HCT116 (cell line): Measurements from ENCODE around the gene GYPE. TPM values are rescaled to one million over a fixed set of nuclear protein-coding genes. Genes with fewer than 3 reads are reported as not detected.
"Not testable (repeated sequence)": the region's sequence is repeated elsewhere in the genome, so short reads cannot be mapped to it uniquely, and the experiment has no call there.

Experiments used
- ATAC-seq: fragments of 200-7000 bp; cut with Tn5 transposase; 2 replicates; pipeline ENCODE4 v1.9.1; 2020; ENCODE audit warnings: mild to moderate bottlenecking, moderate library complexity
- BruUV-seq: library from RNA; stranded (reverse); fragments of 400-500 nt; replicated peaks from 2 replicates; lab custom pipeline; 2021; lab: Mats Ljungman, UMichigan
- CTCF ChIA-PET: fragments of 300-600 bp; sonication (Branson Sonifier 250); formaldehyde crosslinking; loops from one replicate; lab custom pipeline; 2021; ENCODE audit warnings: antibody characterized with exemption; lab: Charles Lee
- POLR2A ChIA-PET: fragments of 300-600, 350-600 bp; sonication (Branson Sonifier 250); formaldehyde crosslinking; loops from one replicate; lab custom pipeline; 2021; ENCODE audit warnings: antibody characterized with exemption; lab: Charles Lee
- RAD21 ChIA-PET, 2 experiments: fragments of 300-600 bp; sonication (Branson Sonifier 250); formaldehyde crosslinking; loops; one replicate each; lab custom pipeline; 2023; ENCODE audit warnings: low total read pairs in 2 of 2; ENCODE audit not compliant: uncharacterized antibody in 2 of 2, unreplicated experiment in 2 of 2, low non-redundant PET in 1 of 2; lab: Charles Lee
- DNase-seq: peaks from one replicate; pipeline ENCODE4 v3.0.0-alpha.2; 2010; ENCODE audit warnings: low read depth, low spot score
- H2AFZ ChIP-seq: fragments of 200-600 bp; shearing (Covaris generic), sonication (generic); 2 replicates; pipeline ENCODE4 v1.6.1; 2017; ENCODE audit warnings: low read depth, mixed run types, mixed read lengths, antibody characterized with exemption, low read length; ENCODE audit not compliant: poor library complexity, severe bottlenecking
- H3K27ac ChIP-seq: 2 replicates; pipeline ENCODE4 v1.5.1; 2012; ENCODE audit warnings: low read depth, low read length
- H3K27me3 ChIP-seq: fragments of 200-600 bp; sonication (generic); 2 replicates; pipeline ENCODE4 v1.6.1; 2016; ENCODE audit warnings: mixed run types, low read length, mixed read lengths; ENCODE audit not compliant: insufficient read depth
- H3K36me3 ChIP-seq, 2 experiments: fragments of 200-500 bp in 1 of 2; fragments of 200-600 bp in 1 of 2; sonication (Bioruptor generic) in 1 of 2; sonication (generic) in 1 of 2; 2 replicates each; pipeline versions ENCODE4 v1.5.1 to v1.6.1; 2014 to 2016; ENCODE audit warnings: low read length in 2 of 2, inconsistent platforms in 1 of 2, mixed read lengths in 1 of 2, mixed run types in 1 of 2; ENCODE audit not compliant: insufficient read depth in 2 of 2, control insufficient read depth in 1 of 2
- H3K4me1 ChIP-seq, 2 experiments: fragments of 200-600 bp in 1 of 2; sonication (generic) in 1 of 2; 2 replicates each; pipeline versions ENCODE4 v1.5.1 to v1.6.1; 2012 to 2017; ENCODE audit warnings: low read length in 2 of 2, inconsistent platforms in 1 of 2, mild to moderate bottlenecking in 1 of 2, mixed read lengths in 1 of 2, mixed run types in 1 of 2, moderate library complexity in 1 of 2; ENCODE audit not compliant: insufficient read depth in 2 of 2, control insufficient read depth in 1 of 2
- H3K4me2 ChIP-seq: fragments of 200-600 bp; sonication (generic); 2 replicates; pipeline ENCODE4 v1.6.1; 2017; ENCODE audit warnings: mixed run types, low read length, mixed read lengths
- H3K4me3 ChIP-seq, 2 experiments: fragments of 200-600 bp in 1 of 2; sonication (generic) in 1 of 2; replicated peaks in 1 of 2; 2 replicates each; pipeline ENCODE4 v1.5.1; 2011 to 2016; ENCODE audit warnings: low read length in 2 of 2, control low read depth in 1 of 2, low read depth in 1 of 2, mild to moderate bottlenecking in 1 of 2, mixed read lengths in 1 of 2, mixed run types in 1 of 2
- H3K79me2 ChIP-seq: fragments of 200-600 bp; sonication (generic); 2 replicates; pipeline ENCODE4 v1.6.1; 2017; ENCODE audit warnings: mild to moderate bottlenecking, mixed run types, low read length, moderate library complexity, mixed read lengths; ENCODE audit not compliant: insufficient read depth
- H3K9ac ChIP-seq: fragments of 200-600 bp; sonication (generic); 2 replicates; pipeline ENCODE4 v1.6.1; 2016; ENCODE audit warnings: low read length, mixed read lengths
- H3K9me2 ChIP-seq: fragments of 200-600 bp; sonication (generic), shearing (Covaris generic); 2 replicates; pipeline ENCODE4 v1.6.1; 2017; ENCODE audit warnings: mixed run types, mild to moderate bottlenecking, moderate library complexity; ENCODE audit not compliant: insufficient read depth
- H3K9me3 ChIP-seq, 2 experiments: fragments of 200-500 bp in 1 of 2; fragments of 200-600 bp in 1 of 2; sonication (Bioruptor generic) in 1 of 2; sonication (generic) in 1 of 2; 2 replicates each; pipeline ENCODE4 v1.6.1; 2014 to 2017; ENCODE audit warnings: low read length in 2 of 2, mixed read lengths in 2 of 2, inconsistent platforms in 1 of 2, low read depth in 1 of 2, mild to moderate bottlenecking in 1 of 2, mixed run types in 1 of 2, moderate library complexity in 1 of 2; ENCODE audit not compliant: control insufficient read depth in 1 of 2, insufficient read depth in 1 of 2
- H4K20me1 ChIP-seq: fragments of 200-600 bp; sonication (generic), shearing (Covaris generic); 2 replicates; pipeline ENCODE4 v1.6.1; 2017; ENCODE audit warnings: mixed run types, mild to moderate bottlenecking, moderate library complexity; ENCODE audit not compliant: insufficient read depth
- ATF3 ChIP-seq: IDR thresholded peaks from 2 replicates; pipeline ENCODE4 v1.6.1; 2012
- EZH2phosphoT487 ChIP-seq: fragments of 200-600 bp; IDR thresholded peaks from 2 replicates; pipeline ENCODE4 v1.6.1; 2018; ENCODE audit warnings: antibody characterized with exemption, borderline replicate concordance
- POLR2A ChIP-seq: IDR thresholded peaks from 2 replicates; pipeline ENCODE4 v1.7.0; 2011; ENCODE audit warnings: borderline replicate concordance; ENCODE audit not compliant: insufficient read depth, insufficient read length; ENCODE audit errors: extremely low read depth
- RAD21 ChIP-seq: IDR thresholded peaks from 2 replicates; pipeline ENCODE4 v1.6.1; 2012; ENCODE audit warnings: low read depth, mild to moderate bottlenecking
- ZFX ChIP-seq: fragments of 450-650 bp; IDR thresholded peaks from 2 replicates; pipeline ENCODE4 v1.6.1; 2017
- intact Hi-C: fragments of 100-400 bp; cut with micrococcal nuclease; formaldehyde crosslinking; loops from 2 replicates; pipeline ENCODE4 v1.10.0; 2022
- total RNA-seq: library from RNA; stranded (reverse); gene quantifications from one replicate; pipeline ENCODE4 v1.2.1, GENCODE V29; 2021; ENCODE audit not compliant: unreplicated experiment
- TF ChIP-seq, protein P1 (sequence below): IDR thresholded peaks from 2 replicates; pipeline ENCODE4 v1.6.1; 2012

The GYPE gene
- total RNA-seq, 1 experiment from 2014 or later: not detected

DNA sequence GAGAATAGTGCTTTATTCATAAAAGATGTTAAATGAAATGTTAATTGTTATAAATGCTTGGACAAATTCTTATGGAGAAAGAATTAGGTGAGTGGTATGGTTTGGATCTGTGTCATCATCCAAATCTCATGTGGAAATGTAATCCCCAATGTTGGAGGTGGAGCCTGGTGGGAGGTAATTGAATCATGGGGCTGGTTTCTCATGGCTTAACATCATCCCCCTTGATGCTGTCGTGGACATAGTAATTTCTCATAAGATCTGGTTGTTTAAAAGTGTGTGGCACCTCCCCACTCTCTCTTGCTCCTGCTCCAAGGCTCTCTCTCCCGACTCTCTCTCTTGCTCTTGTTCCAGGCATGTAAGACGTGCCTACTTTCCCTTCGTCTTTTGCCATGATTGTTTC lies 22.5 kb downstream of the GYPE start:
- Histone ChIP-seq H3K4me2 (no peak overlapping the region), H3K27ac (no peak overlapping the region), H3K4me1 (no peaks in the 10 kb centered on the region), H3K36me3 (no peaks in the 10 kb centered on the region), H3K4me3 (no peak overlapping the region), H3K9me3 (no peaks in the 10 kb centered on the region), H4K20me1 (no peaks in the 10 kb centered on the region), H3K9me2 (no peaks in the 10 kb centered on the region), H3K27me3 (no peaks in the 10 kb centered on the region), H3K79me2 (no peaks in the 10 kb centered on the region), H2AFZ (no peak overlapping the region), H3K9ac (no peak overlapping the region)
- RAD21 ChIA-PET: no interaction called here
- no peak for ATAC-seq
- no peak for DNase-seq
- no TSS peak for BruUV-seq
- TF ChIP-seq ATF3 (no peak), ZFX (no peak), RAD21 (no peak), POLR2A (no peak), EZH2phosphoT487 (no peak)
- TF ChIP-seq, protein P1, sequence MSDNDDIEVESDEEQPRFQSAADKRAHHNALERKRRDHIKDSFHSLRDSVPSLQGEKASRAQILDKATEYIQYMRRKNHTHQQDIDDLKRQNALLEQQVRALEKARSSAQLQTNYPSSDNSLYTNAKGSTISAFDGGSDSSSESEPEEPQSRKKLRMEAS: no peak
- CTCF ChIA-PET: no interaction called here
- intact Hi-C loops: loop anchor here (5.0 kb wide), 1 partner anchor 239 kb away; no protein-coding TSS in a partner anchor
- POLR2A ChIA-PET: no interaction called here

- H3K27me3 ChIP-seq, H3K36me3 ChIP-seq, BruUV-seq, H3K9ac ChIP-seq, H2AFZ ChIP-seq, H3K4me2 ChIP-seq, DNase-seq, H4K20me1 ChIP-seq, H3K9me3 ChIP-seq, RAD21 ChIA-PET, H3K9me2 ChIP-seq, H3K4me1 ChIP-seq, H3K4me3 ChIP-seq, POLR2A ChIA-PET, CTCF ChIA-PET, ATAC-seq, H3K27ac ChIP-seq, intact Hi-C loops, H3K79me2 ChIP-seq: not testable (repeated sequence)
These were observed 25.8 kb downstream of the GYPE start for GRCh38 chr4:143879561-143879960.

- intact Hi-C loops, H3K79me2 ChIP-seq, DNase-seq, H3K4me2 ChIP-seq, ATAC-seq, H3K27ac ChIP-seq, BruUV-seq, H3K4me3 ChIP-seq, H3K36me3 ChIP-seq, H3K4me1 ChIP-seq, CTCF ChIA-PET, H3K27me3 ChIP-seq, RAD21 ChIA-PET, H3K9me3 ChIP-seq, H2AFZ ChIP-seq, H3K9ac ChIP-seq, POLR2A ChIA-PET, H4K20me1 ChIP-seq, H3K9me2 ChIP-seq: not testable (repeated sequence)
These were observed 30.0 kb downstream of the GYPE start for GRCh38 chr4:143875357-143875756.

GRCh38 chr4:143870523-143871268 lies 34.7 kb downstream of the GYPE start:
- H3K4me1 ChIP-seq, H3K4me3 ChIP-seq, H2AFZ ChIP-seq, H3K79me2 ChIP-seq, H3K4me2 ChIP-seq, H3K36me3 ChIP-seq, H3K27me3 ChIP-seq, BruUV-seq, intact Hi-C loops, POLR2A ChIA-PET, H3K27ac ChIP-seq, CTCF ChIA-PET, H3K9ac ChIP-seq, H3K9me3 ChIP-seq, DNase-seq, H4K20me1 ChIP-seq, ATAC-seq, RAD21 ChIA-PET, H3K9me2 ChIP-seq: not testable (repeated sequence)
